GM10266 (cell line): ENCODE results near the gene COX7C.

Source experiments
- DNase-seq: peaks from one replicate; pipeline ENCODE4 v3.0.0; 2012; ENCODE audit errors: extremely low spot score
- CTCF ChIP-seq: IDR thresholded peaks from 2 replicates; pipeline ENCODE4 v1.5.1; 2012; ENCODE audit warnings: mild to moderate bottlenecking, low read depth; ENCODE audit not compliant: control insufficient read depth, insufficient read depth; ENCODE audit errors: missing control alignments

Gene COX7C

GRCh38 chr5:86666981-86667380 is 49.2 kb downstream of the COX7C start:
- TF ChIP-seq CTCF, result no peak
- DNase-seq, result no peak
